Right ventricle myocardium inferior (tissue), 1 donor: ENCODE measurements around the gene RIN3. TPM values are rescaled to one million over a fixed set of nuclear protein-coding genes. Genes with fewer than 3 reads are reported as not detected.

Experiments
- ATAC-seq: fragments of 200-7000 bp; cut with Tn5 transposase; one replicate; pipeline ENCODE4 v1.9.1; 2020; ENCODE audit warnings: mild to moderate bottlenecking, moderate library complexity
- DNase-seq: peaks from one replicate; pipeline ENCODE4 v3.0.0; 2021; ENCODE audit errors: missing footprints
- intact Hi-C: fragments of 100-400 bp; cut with DNase I; formaldehyde crosslinking; loops from one replicate; pipeline ENCODE4 v1.11.0; 2022
- total RNA-seq: library from RNA; stranded (reverse); fragmentation: NEBNext Ultra II Directional; extraction: Animal tissue kit (Norgen Biotek cat#: 25700); gene quantifications from one replicate; pipeline ENCODE4 v1.2.1, GENCODE V29; 2021
- donor health status: DM: no; HTN: yes; CAD: no; lungs with severe emphysema.

RIN3 gene
- total RNA-seq, 1 donor from 2014 or later: 13.0 TPM

DNA sequence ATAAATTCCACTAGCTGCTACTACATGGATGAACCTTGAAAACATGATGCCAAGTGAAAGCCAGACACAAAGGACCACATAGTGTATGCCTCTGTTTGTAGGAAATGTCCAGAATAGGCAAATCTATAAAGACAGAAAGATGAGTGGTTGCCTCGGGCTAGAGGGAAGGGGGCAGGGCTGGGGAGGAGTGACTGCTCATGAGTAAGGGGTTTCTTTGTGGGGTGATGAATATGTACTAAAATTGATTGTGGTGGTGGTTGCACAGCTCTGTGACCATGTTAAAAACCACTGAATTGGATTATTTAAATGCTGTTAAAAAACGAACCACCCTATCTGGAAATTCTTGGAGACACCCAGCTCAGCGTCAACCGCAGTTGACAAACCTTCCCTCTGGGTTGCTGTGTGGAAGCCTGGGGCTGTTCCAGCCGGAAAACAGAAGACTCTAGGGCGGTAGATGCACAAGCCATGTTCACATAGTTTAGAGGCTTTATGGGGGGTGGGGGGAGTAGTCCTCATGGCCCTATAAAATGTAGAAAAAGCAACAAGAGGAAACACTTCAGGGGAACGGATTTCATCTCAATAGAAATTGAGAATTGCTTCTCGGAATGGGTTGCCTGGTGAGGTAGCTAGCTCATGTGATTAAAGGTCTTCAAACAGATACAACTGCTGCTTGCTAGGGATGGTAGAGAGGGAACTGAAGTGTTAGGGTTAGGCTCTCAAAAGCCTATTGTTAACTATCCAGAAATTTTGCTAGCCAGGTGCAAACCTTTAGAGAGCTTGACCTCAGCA is 29.4 kb downstream of the RIN3 start:
- intact Hi-C loops: loop anchor here (5.0 kb wide), 1 partner anchor 66 kb away; no protein-coding TSS in a partner anchor
- no peak for ATAC-seq
- DNase-seq: no peak

DNA sequence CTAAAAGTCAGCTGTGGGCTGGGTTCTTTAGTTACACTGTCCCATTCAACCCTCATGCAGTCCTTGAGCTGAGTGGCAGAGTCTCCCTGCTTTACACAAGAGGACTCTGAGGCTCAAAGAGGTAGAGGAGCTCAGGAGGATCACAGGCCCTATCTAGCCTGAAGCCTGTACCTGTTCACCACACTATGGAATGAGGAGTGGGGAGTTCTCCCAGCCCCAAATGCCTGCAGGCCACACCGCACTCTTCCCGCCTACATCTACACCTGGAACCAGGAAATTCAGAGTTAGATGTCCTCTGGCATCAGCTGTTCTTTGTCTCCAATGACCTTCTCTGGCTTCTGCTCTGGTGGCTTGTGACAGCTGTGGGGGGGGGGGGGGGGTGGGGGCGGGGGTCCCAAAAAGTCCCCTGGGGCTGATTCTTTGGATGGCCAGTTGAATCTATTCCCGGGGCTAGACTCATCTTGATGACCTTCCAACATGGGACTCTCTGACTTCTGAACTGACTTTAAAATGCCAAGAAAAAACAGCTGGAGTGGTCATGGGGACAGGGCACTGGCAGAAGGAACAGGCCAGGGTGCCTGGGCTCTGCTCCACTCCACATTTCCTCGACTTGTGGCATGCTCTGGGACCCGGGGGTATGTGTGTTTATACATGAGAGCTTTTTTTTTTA is 30.6 kb downstream of the RIN3 start:
- ATAC-seq (no peak), DNase-seq (no peak)
- intact Hi-C loops: loop anchor here (5.0 kb wide), 1 partner anchor 67 kb away; no protein-coding TSS in a partner anchor

DNA sequence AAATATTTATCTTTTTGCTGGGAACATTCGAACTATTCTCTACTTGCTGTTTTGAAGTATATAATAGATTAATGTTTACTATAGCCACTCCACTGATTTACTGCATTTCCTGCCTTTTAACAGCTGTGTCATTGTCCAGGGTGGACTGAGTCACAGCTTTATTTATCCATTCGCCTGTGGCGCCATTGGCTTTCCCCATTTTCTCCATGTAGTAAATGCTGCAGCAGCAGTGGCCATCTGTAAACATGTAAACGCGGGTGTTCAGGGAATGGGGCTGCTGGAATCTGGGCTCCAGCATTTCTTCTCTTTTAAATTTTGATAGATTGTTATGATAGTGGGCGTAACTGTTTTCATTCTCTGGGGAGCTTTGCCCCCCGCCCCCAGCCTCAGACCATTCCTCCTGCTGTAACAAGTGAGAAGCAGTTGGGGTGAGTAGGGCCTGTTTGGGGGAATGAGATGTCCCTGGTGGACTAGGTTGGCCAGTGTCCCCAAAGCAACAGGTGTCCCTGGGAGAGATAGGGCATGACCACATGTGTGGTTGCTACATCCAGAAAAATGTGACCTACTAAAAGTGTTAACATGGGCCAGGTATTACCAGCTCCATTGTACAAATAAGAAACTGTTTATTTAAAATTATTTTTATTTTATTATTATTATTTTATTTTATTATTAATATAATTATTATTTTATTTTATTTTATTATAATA is 32.9 kb downstream of the RIN3 start:
- intact Hi-C loops: no loop called here
- ATAC-seq (no peak), DNase-seq (no peak)

DNA sequence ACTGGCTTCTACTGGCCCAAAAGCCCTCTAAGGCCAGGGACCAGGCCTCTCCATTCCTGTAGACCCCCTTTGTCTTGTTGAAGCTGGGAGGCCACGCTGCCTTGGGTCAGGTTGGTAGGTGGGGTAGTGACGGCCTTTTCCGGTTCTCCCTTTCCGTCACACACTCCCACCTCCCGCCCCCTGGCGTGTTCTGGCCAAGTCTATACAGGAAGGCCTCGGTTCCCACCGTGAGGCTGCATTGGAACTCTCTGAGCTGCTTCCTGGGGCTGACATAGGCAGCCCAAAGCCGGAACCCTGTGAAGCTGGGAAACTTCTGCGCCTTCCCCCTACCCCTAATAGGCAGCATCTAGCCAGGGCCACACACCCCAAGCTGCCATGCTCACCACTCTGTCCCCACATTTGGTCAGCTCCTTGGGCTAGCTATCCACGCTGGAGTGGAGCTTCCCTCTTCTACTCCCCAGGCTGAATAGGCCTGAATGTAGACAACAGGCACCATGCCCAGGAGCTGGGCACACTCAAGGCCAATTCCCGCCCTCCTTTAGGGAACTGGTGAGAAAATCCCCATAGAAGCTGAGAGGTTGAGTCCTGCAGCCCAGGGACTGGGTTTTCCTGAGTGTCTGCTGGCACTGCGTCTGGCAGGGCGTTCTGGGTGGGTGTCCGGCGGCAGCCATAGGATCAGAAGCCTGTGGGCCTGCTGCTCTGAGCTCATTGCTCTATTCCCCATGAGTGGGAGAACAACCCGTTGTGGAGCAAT is 35.7 kb downstream of the RIN3 start:
- intact Hi-C loops: loop anchor here (2.0 kb wide), 1 partner anchor 90 kb away; no protein-coding TSS in a partner anchor
- no peak for DNase-seq
- peak; percentile 47 for ATAC-seq

DNA sequence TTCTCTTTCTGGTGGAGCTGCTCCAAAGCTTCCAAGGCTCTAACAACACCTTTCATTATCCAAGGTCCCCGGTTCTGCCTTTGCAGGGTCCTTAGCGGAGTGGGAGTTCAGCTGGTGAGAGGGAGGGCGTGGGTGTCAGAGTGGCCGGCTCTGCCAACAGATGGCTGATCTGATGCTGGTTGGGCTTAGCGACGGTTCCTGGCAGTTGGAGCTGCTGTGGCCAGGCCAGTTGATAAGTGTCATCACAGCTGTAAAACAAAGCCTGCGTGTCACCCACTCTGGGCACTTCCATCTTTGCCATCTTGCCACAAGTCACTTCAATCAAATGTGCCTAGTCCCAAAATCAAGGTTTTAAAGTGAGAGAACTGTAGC is 36.3 kb downstream of the RIN3 start:
- DNase-seq: no peak
- intact Hi-C loops: loop anchor here (2.0 kb wide), 1 partner anchor 91 kb away; no protein-coding TSS in a partner anchor

DNA sequence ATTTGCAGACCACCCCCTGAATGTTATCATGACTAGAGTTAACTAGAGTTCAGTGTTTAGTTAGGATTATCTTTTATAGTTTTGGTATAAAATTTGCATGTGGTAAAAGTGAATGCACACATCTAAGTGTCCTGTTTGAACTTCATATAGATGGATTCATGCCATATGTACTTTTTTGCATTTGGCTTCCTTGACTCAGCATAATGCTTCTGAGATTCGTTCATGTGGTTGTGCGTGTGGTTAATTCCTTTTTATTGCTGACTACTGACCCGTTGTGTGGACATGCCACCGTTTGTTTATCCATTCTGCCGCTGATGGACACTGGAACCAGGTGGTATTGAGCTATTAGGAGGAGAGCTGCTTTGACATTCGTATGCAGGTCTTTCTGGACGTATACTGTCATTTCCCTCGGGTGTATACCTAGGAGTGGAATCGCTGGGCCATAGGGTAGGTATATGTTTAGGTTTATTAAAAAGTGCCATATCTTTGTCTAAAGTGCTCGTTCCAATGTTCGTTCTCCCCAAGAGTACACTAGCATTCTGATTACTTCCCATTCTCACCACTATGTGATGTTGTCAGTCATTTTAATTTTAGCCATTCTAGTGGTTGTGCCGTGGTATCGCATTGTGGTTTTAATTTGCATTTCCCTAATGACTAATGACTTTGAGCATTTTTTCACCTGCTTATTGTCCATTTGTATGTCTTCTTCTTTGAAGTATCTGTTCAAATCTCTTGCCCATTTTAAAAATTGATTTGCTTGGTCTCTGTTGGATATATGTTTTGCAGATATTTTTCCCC is 37.7 kb downstream of the RIN3 start:
- ATAC-seq (no peak), DNase-seq (no peak)
- intact Hi-C loops: no loop called here

More for the DNA sequence above, 36.3 kb downstream of the RIN3 start:
- peak; percentile 78 for ATAC-seq

DNA sequence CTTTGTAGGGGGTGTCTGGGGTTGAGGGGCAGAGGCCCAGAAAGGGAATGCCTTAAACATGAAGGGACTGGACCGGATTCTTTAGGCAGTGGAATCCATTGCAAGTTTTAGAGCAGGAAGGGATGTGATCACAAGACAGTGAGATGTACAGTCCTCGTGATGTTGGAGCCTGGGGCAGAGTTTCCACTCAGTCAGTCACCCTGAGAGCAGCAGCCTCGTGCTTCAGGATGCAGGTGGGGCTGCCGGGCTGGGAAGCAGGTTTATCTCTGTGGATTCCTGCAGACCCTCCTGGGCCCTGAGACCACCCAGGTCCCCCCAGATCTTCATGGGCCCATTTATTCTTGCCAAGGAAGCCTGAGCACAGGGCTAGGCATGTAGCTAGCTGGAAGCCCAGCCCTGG is 38.5 kb downstream of the RIN3 start:
- no peak for ATAC-seq

DNA sequence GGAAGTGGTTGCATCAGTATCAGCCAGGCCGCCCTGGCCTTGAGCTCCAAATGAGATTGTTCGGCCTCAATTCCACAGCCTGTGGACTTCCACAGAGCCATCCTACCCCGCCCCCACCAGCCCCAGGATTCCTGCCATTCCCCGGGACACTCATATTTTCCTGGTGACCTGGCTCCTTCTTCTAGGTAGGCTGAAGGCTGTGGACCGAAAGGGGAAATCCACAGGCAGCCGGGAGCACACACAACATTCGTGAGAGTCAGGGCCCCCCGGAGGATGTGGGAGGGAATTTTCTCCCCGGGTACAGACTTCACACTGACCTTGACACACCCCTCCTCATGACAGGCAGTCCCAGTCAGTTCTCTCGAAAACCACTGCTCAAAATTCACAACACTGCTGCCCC is 39.9 kb downstream of the RIN3 start:
- intact Hi-C loops: no loop called here
- DNase-seq (no peak), ATAC-seq (no peak)

More for the DNA sequence above, 38.5 kb downstream of the RIN3 start:
- DNase-seq: no peak
- intact Hi-C loops: no loop called here

DNA sequence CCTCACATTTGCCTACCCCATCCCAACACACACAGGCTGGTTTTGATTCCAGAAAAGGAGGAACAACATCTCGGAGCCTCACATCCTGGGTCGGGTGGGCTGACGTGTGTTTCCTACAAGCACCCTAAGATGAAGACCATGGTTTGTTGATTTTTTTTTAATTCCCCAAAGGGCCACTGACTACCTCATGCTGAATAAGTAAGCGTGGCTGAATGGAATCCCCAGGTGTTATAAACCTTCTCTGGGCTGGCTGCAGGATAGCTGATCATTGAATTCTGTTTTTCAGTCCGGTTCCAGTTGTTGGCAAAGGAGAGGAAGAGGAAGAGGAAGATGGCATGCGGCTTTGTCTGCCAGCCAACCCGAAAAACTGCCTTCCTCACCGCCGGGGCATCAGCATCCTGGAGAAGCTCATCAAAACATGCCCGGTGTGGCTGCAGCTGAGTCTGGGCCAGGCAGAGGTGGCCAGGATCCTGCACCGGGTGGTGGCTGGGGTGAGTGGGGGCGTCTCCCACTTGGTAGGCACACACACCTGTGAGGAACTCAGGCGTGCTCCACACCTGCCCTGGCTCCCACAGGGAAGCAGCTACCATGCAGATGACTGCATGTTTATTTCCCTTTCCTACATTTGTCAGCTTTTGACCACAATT is 42.0 kb downstream of the RIN3 start:
- no peak for ATAC-seq
- no peak for DNase-seq
- intact Hi-C loops: no loop called here

DNA sequence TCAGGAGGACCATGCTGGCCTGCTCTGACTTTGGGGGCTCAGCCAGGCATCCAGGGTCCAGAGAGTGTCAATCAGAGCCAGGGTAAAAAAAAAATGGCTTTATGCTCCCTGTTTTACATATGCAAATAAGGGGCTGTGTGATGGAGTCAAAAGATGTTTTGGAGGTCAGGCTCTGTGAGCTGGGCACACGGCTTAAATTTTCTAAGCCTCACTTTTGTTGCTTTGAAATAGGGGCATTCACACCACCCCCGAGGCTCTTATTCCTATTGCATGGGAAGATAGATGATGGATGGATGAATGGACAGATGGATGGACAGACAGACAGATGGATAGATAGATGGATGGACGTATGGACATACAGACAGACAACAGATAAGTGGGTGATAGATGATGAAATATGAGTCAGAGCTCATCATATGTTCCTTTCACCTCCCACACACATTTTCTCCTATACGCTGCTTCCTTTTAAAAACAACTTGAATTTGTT is 42.7 kb downstream of the RIN3 start:
- intact Hi-C loops: no loop called here
- ATAC-seq (no peak), DNase-seq (no peak)

DNA sequence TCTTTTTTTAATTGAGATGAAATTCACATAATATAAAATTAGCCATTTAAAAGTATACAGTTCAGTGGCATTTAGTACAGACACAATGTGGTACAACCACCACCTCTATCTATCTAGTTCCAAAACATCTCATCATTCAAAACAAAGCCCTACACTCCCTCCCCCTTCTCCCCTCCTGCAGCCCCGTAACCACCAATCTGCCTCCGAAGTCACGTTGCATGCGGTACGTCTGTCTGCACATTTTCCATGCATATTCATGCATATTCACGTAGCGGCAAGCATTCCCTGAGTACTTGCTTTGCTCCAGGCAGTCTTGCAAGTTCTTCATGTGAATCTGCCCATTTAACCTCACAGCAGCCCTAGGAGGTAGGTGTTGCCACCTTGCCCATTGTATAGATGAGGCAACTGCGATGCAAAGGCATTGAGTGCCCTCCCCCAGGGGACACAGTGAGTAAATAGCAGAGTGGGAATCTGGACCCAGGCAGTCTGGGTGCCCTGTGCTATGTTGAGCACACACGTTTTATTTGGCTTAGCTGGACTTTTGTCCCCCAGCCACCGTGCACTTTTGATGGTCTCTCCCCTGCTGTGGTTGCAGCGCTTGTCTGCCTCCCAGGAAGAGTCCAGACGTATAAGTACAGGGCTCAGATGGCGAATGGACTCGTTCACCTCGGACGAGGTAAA is 43.4 kb downstream of the RIN3 start:
- DNase-seq: no peak
- ATAC-seq: no peak
- intact Hi-C loops: no loop called here

DNA sequence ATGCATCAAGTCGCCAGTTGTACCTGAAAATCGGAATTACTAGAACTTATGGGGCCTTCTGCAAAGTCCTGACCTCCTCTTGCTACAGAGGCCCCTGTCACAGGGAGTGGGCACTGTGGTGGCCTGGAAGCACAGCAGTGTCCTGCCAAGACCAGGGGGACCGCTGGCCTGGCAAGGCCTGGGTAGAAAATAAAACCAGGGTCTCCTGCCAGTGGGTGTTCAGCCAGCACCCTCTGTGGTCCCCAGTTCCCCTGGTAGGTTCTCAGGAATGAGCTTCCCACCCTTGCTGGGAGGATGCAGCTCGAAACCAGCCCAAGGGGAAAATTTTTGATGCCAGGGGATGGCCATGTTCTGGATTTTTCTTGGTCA is 43.9 kb downstream of the RIN3 start:
- intact Hi-C loops: no loop called here
- DNase-seq (no peak), ATAC-seq (no peak)

DNA sequence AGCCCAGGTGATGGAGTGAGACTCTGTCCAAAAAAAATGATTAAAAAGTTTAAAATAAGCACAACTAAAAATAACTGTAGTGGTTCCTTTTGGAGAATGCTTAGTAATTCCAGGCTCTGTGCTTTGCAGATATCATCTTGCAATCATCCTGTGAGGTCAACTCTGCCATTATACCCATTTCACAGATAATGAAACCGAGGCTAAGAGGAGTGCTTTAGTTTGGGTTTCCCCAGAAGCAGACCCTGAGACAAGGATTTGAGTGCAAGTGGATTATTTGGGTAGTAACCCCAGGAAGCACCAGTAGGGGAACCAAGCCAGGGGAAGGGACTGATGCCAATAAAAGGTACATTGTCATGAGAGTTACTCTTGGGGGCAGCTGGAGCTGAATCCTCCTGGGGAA is 44.7 kb downstream of the RIN3 start:
- no peak for ATAC-seq
- intact Hi-C loops: no loop called here

DNA sequence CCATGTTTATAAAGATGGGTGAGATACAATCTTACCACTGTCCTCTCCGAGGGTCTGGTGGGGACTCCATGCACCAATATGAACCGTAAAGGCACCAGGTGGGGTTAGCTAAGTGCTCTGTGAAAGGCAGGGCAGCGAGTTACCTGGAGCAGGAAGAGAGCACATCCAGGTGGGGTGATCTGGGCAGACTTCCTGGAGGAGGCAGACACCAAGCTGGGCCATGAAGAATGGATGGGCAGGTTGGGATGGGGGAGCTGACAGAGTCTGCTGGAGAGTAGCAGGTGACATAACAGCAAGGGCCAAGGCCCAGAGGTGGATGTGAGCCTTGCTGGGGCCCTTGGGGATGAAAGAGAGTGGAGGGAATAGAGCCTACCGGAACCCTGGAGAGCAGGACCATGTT is 45.9 kb downstream of the RIN3 start:
- intact Hi-C loops: no loop called here
- DNase-seq: no peak

More for the DNA sequence above, 44.7 kb downstream of the RIN3 start:
- no peak for DNase-seq

DNA sequence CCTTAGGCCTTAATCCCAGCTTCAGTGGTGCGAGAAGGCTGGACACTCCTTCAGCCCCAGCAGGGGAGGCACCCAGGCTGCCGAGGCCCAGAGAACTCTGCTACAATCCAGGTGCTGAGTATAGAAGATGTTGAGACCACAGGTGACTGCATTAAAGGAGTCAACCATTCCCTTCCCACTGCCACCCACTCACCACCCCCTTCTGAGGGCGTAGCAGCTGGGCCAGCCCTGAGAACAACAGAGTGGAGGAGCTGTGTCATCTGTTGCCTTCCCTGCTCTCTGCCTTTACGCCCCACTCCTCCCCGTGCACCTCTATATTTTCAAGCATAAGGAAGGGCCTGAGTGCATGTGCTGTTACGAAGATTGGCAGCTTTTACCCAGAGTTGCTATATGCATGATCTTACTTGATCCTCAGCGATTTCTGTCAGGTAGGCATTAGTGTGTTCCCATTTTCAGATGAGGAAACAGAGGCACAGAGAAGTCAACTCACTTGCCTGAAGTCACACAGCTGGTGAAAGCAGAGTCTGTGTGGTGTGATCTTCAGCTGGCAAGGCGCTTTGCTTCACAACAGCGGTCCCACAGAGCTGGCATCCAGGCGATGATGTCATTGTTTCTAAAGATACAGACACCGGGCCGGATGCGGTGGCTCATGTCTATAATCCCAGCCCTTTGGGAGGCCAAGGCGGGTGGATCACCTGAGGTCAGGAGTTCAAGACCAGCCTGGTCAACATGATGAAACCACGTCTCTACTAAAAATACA is 46.7 kb downstream of the RIN3 start:
- intact Hi-C loops: no loop called here
- ATAC-seq (no peak), DNase-seq (no peak)

More for the DNA sequence above, 45.9 kb downstream of the RIN3 start:
- ATAC-seq: no peak

DNA sequence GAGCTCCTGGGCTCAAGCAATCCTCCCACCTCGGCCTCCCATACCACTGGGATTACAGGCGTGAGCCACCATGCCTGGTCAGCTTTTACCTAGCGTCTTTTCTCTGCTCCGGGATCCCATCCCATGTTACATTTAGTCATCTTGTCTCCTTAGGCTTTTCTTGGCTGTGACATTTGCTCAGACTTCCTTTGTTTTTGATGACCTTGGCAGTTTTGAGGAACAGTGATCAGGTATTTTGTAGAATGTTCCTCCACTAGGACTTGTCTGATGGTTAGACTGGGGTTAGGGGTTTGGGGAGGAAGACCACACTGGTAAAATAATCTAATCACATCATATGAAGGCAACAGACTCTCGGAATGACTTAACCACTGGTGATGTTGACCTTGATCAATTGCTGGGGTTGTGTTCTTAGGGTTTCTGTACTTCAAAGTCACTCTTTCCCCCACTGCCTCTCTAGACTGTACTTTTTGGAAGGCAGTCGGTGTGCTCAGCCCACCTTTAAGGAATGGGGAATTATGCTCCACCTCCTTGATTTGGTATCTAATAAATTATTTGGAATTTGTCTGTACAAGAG is 48.4 kb downstream of the RIN3 start:
- no peak for DNase-seq
- intact Hi-C loops: no loop called here
- ATAC-seq: no peak
